HepG2 (cell line): ENCODE data around the gene PSKH1. TPM values are rescaled to one million over a fixed set of nuclear protein-coding genes. Genes with fewer than 3 reads are reported as not detected.

ENCODE experiments used
- BATF2 ChIP-seq: sonication (generic); formaldehyde crosslinking; IDR thresholded peaks from 2 replicates; pipeline ENCODE4 v1.8.0; 2022; ENCODE audit warnings: mild to moderate bottlenecking, missing genetic modification reagents, moderate library complexity
- FOXK2 ChIP-seq: fragments of 450-650 bp; IDR thresholded peaks from 2 replicates; pipeline ENCODE4 v1.6.1; 2016
- FOXP1 ChIP-seq, 2 experiments: fragments of 450-650 bp in 1 of 2; IDR thresholded peaks; 2 replicates each; pipeline ENCODE4 v1.6.1; 2017 to 2018; ENCODE audit warnings: antibody characterized with exemption in 1 of 2
- HNF4A ChIP-seq: sonication (generic); formaldehyde crosslinking; IDR thresholded peaks from 2 replicates; pipeline ENCODE4 v1.4.0; 2020; ENCODE audit warnings: missing genetic modification reagents
- JUNB ChIP-seq: sonication (generic); formaldehyde crosslinking; IDR thresholded peaks from 2 replicates; pipeline ENCODE4 v1.8.0; 2022; ENCODE audit warnings: missing genetic modification reagents, mild to moderate bottlenecking, borderline replicate concordance
- MED1 ChIP-seq: sonication (generic); formaldehyde crosslinking; IDR thresholded peaks from 2 replicates; pipeline ENCODE4 v1.4.0; 2020; ENCODE audit warnings: missing genetic modification reagents
- MYNN ChIP-seq: sonication (generic); formaldehyde crosslinking; IDR thresholded peaks from 2 replicates; pipeline ENCODE4 v1.4.0; 2020; ENCODE audit warnings: mild to moderate bottlenecking, low read depth, missing genetic modification reagents
- NFKBIZ ChIP-seq: IDR thresholded peaks from 2 replicates; pipeline ENCODE4 v1.6.1; 2018; ENCODE audit warnings: missing genetic modification reagents, missing compliant biosample characterization
- RARG ChIP-seq: sonication (generic); formaldehyde crosslinking; IDR thresholded peaks from 2 replicates; pipeline ENCODE4 v1.4.0; 2020; ENCODE audit warnings: low read depth, mild to moderate bottlenecking, missing genetic modification reagents
- RBFOX2 ChIP-seq: fragments of 200-400 bp; formaldehyde crosslinking; IDR thresholded peaks from 2 replicates; pipeline ENCODE4 v1.6.1; 2017; ENCODE audit warnings: low read depth, mild to moderate bottlenecking, low read length
- SAFB2 ChIP-seq: sonication (generic); formaldehyde crosslinking; IDR thresholded peaks from 2 replicates; pipeline ENCODE4 v1.5.1; 2020; ENCODE audit warnings: missing genetic modification reagents, low read depth, mild to moderate bottlenecking, borderline replicate concordance
- SMAD9 ChIP-seq: sonication (generic); formaldehyde crosslinking; IDR thresholded peaks from 2 replicates; pipeline ENCODE4 v1.5.1; 2020; ENCODE audit warnings: mild to moderate bottlenecking, missing genetic modification reagents
- SMC3 ChIP-seq: IDR thresholded peaks from 2 replicates; pipeline ENCODE4 v1.6.1; 2011; ENCODE audit warnings: low read length, improper control_type of control experiment
- SNAPC5 ChIP-seq: sonication (generic); formaldehyde crosslinking; IDR thresholded peaks from 2 replicates; pipeline ENCODE4 v1.8.1; 2023; ENCODE audit warnings: mild to moderate bottlenecking, missing genetic modification reagents, borderline replicate concordance
- THAP11 ChIP-seq: IDR thresholded peaks from 2 replicates; pipeline ENCODE4 v1.6.1; 2016; ENCODE audit warnings: missing biosample characterization, missing genetic modification reagents
- TRIM22 ChIP-seq: fragments of 450-650 bp; IDR thresholded peaks from 2 replicates; pipeline ENCODE4 v1.6.1; 2017
- YY1 ChIP-seq: IDR thresholded peaks from 2 replicates; pipeline ENCODE4 v1.6.1; 2011; ENCODE audit warnings: low read length, low read depth, moderate library complexity, mild to moderate bottlenecking; ENCODE audit not compliant: insufficient read depth, insufficient replicate concordance
- ZFP90 ChIP-seq: sonication (generic); formaldehyde crosslinking; IDR thresholded peaks from 2 replicates; pipeline ENCODE4 v1.8.0; 2022; ENCODE audit warnings: missing genetic modification reagents, mild to moderate bottlenecking, inconsistent platforms, borderline replicate concordance
- ZKSCAN8 ChIP-seq: IDR thresholded peaks from 2 replicates; pipeline ENCODE4 v1.6.1; 2016; ENCODE audit warnings: borderline replicate concordance, missing genetic modification reagents, missing compliant biosample characterization
- ZNF3 ChIP-seq: IDR thresholded peaks from 2 replicates; pipeline ENCODE4 v1.7.0; 2017; ENCODE audit warnings: inconsistent platforms
- ZNF354B ChIP-seq: sonication (generic); formaldehyde crosslinking; IDR thresholded peaks from 2 replicates; pipeline ENCODE4 v1.8.0; 2022; ENCODE audit warnings: mild to moderate bottlenecking, missing genetic modification reagents
- ZNF431 ChIP-seq: sonication (generic); formaldehyde crosslinking; IDR thresholded peaks from 2 replicates; pipeline ENCODE4 v1.9.0; 2022; ENCODE audit warnings: missing genetic modification reagents, low read depth, mild to moderate bottlenecking, borderline replicate concordance
- ZNF468 ChIP-seq: sonication (generic); formaldehyde crosslinking; IDR thresholded peaks from 2 replicates; pipeline ENCODE4 v1.8.0; 2022; ENCODE audit warnings: mild to moderate bottlenecking, moderate library complexity, missing genetic modification reagents
- ZNF558 ChIP-seq: sonication (generic); formaldehyde crosslinking; IDR thresholded peaks from 2 replicates; pipeline ENCODE4 v1.9.0; 2022; ENCODE audit warnings: mild to moderate bottlenecking, missing genetic modification reagents, borderline replicate concordance
- ZNF691 ChIP-seq: sonication (generic); formaldehyde crosslinking; IDR thresholded peaks from 2 replicates; pipeline ENCODE4 v1.4.0; 2020; ENCODE audit warnings: missing genetic modification reagents, low read depth, mild to moderate bottlenecking, borderline replicate concordance
- ZNF746 ChIP-seq: sonication (generic); formaldehyde crosslinking; IDR thresholded peaks from 2 replicates; pipeline ENCODE4 v1.8.0; 2022; ENCODE audit warnings: mild to moderate bottlenecking, missing genetic modification reagents
- ZNF768 ChIP-seq: sonication (generic); formaldehyde crosslinking; IDR thresholded peaks from 2 replicates; pipeline ENCODE4 v1.4.0; 2020; ENCODE audit warnings: missing genetic modification reagents
- ZNF790 ChIP-seq: sonication (generic); formaldehyde crosslinking; IDR thresholded peaks from 2 replicates; pipeline ENCODE4 v1.8.0; 2022; ENCODE audit warnings: missing genetic modification reagents, mild to moderate bottlenecking, borderline replicate concordance
- ZNF841 ChIP-seq: sonication (generic); formaldehyde crosslinking; IDR thresholded peaks from 2 replicates; pipeline ENCODE4 v1.8.1; 2023; ENCODE audit warnings: missing genetic modification reagents, borderline replicate concordance
- ZSCAN30 ChIP-seq: sonication (generic); formaldehyde crosslinking; IDR thresholded peaks from 2 replicates; pipeline ENCODE4 v1.5.0; 2020; ENCODE audit warnings: mild to moderate bottlenecking, missing genetic modification reagents
- polyA plus RNA-seq, 8 experiments: library from polyadenylated mRNA; depleted of rRNA in 3 of 8; stranded (reverse) in 7 of 8; unstranded in 1 of 8; fragments of >200 nt; fragmentation: Illumina TruSeq in 4 of 8; extraction: Trizol in 4 of 8; gene quantifications; 2 replicates each; pipeline versions ENCODE4 v1.2.1 to v1.2.3, GENCODE V29; 2011 to 2016; ENCODE audit warnings: low read depth in 4 of 8, missing spikeins in 1 of 8, mixed read lengths in 1 of 8; ENCODE audit not compliant: insufficient read depth in 1 of 8
- total RNA-seq, 5 experiments: library from RNA; depleted of rRNA; stranded (reverse); fragments of >200 nt; fragmentation: Illumina TruSeq; extraction: Trizol; gene quantifications; 2 replicates each; pipeline ENCODE4 v1.2.3, GENCODE V29; 2016; ENCODE audit warnings: low read depth in 1 of 5

PSKH1 gene
- total and polyA plus RNA-seq, 2 of the 13 experiments (the other 11 are each of a cell fraction or from before 2014, with no cell fraction given): 8.4 to 19.1 TPM

GRCh38 chr16:67969254-67970039 lies 76.4 kb downstream of the PSKH1 start (continued):
- TF ChIP-seq THAP11 (CRISPR knock-in tag): no peak
- TF ChIP-seq ZNF768: peak; percentile 32; the same call in 1 of the 2 replicates
- TF ChIP-seq SMC3: no peak
- TF ChIP-seq ZNF790 (CRISPR knock-in tag): no peak
- no peak for TF ChIP-seq ZNF691
- TF ChIP-seq FOXP1 (IDR thresholded peaks at IDR 0.05): no peak
- no peak; the same call in 1 of the 2 replicates for TF ChIP-seq FOXP1 (CRISPR knock-in tag; IDR thresholded peaks at IDR 0.05)
- TF ChIP-seq YY1: peak; percentile 42
- no peak for TF ChIP-seq SNAPC5
- TF ChIP-seq TRIM22: no peak
- TF ChIP-seq ZNF3: no peak
- TF ChIP-seq FOXK2: no peak
- TF ChIP-seq MYNN (CRISPR knock-in tag): no peak
- TF ChIP-seq ZNF746 (CRISPR knock-in tag): 0 out of 2 replicates have a peak, but pooled peaks have one; percentile 9
- TF ChIP-seq ZNF468 (CRISPR knock-in tag): no peak
- peak; percentile 56; the same call in 1 of the 2 replicates for TF ChIP-seq ZSCAN30
- no peak for TF ChIP-seq RARG (CRISPR knock-in tag)
- TF ChIP-seq ZFP90: no peak
- TF ChIP-seq ZNF354B (CRISPR knock-in tag): no peak
- no peak for TF ChIP-seq ZNF431 (CRISPR knock-in tag)
- no peak for TF ChIP-seq NFKBIZ (CRISPR knock-in tag)
- TF ChIP-seq HNF4A: peak; percentile 32; the same call in 1 of the 2 replicates
- no peak for TF ChIP-seq ZNF841
- no peak; the same call in 1 of the 2 replicates for TF ChIP-seq SAFB2 (CRISPR knock-in tag)
- no peak; the same call in 1 of the 2 replicates for TF ChIP-seq MED1 (CRISPR knock-in tag)
- TF ChIP-seq ZNF558 (CRISPR knock-in tag): no peak
- TF ChIP-seq RBFOX2: no peak
- no peak for TF ChIP-seq JUNB (CRISPR knock-in tag)
- TF ChIP-seq SMAD9 (CRISPR knock-in tag): no peak
- TF ChIP-seq BATF2 (CRISPR knock-in tag): no peak
- no peak for TF ChIP-seq ZKSCAN8
